A549 (cell line): Measurements from ENCODE around the gene CPPED1. TPM values are rescaled to one million over a fixed set of nuclear protein-coding genes. Genes with fewer than 3 reads are reported as not detected.

Source experiments
- ATAC-seq, 2 experiments: fragments of 200-7000 bp in 1 of 2; fragments of >200 bp in 1 of 2; cut with Nextera tagmentation in 1 of 2; cut with Tn5 transposase in 1 of 2; 3 replicates each; pipeline versions ENCODE4 v1.8.0 to v1.9.1; 2018 to 2020; ENCODE audit warnings: mild to moderate bottlenecking in 1 of 2, moderate library complexity in 1 of 2
- CTCF ChIA-PET: fragments of 300-600 bp; sonication (Branson Sonifier 250); formaldehyde crosslinking; extraction: SDS; loops from one replicate; lab custom pipeline; 2021; ENCODE audit warnings: antibody characterized with exemption, inconsistent platforms; lab: Yijun Ruan, JAX
- POLR2A ChIA-PET: fragments of 350-600 bp; formaldehyde crosslinking; extraction: SDS; loops from one replicate; lab custom pipeline; 2021; ENCODE audit warnings: antibody characterized with exemption, inconsistent platforms; lab: Yijun Ruan, JAX
- DNase-seq, 2 experiments: peaks; one replicate each; pipeline versions ENCODE4 v3.0.0 to v3.0.0-alpha.2; 2011 to 2016; ENCODE audit warnings: low read depth in 1 of 2, low spot score in 1 of 2
- FAIRE-seq: peaks from 2 replicates; lab custom pipeline; 2011; peaks lifted over from hg19 to GRCh38; lab: Jason Lieb, UNC
- H3K27ac ChIP-seq, 2 experiments: fragments of >200 bp; sonication (Bioruptor Twin); formaldehyde crosslinking; 3 replicates each; pipeline ENCODE4 v1.5.1; 2016 to 2017
- H3K4me1 ChIP-seq: fragments of >200 bp; sonication (Bioruptor Twin); formaldehyde crosslinking; 3 replicates; pipeline ENCODE4 v1.6.1; 2016
- H3K4me2 ChIP-seq: fragments of >200 bp; sonication (Bioruptor Twin); formaldehyde crosslinking; 3 replicates; pipeline ENCODE4 v1.6.1; 2016
- H3K4me3 ChIP-seq: fragments of >200 bp; sonication (Bioruptor Twin); formaldehyde crosslinking; 3 replicates; pipeline ENCODE4 v1.5.1; 2016
- H3K9me3 ChIP-seq: fragments of >200 bp; sonication (Bioruptor Twin); formaldehyde crosslinking; 3 replicates; pipeline ENCODE4 v1.6.1; 2016
- ATOH8 ChIP-seq: fragments of 250-450 bp; sonication (Bioruptor Pico); IDR thresholded peaks from 2 replicates; pipeline ENCODE4 v1.5.0; 2020; ENCODE audit warnings: low read depth, mild to moderate bottlenecking, moderate library complexity
- CBX2 ChIP-seq: fragments of 200-600 bp; sonication (generic); IDR thresholded peaks from 2 replicates; pipeline ENCODE4 v1.6.1; 2016; ENCODE audit warnings: low read depth, mild to moderate bottlenecking, borderline replicate concordance
- CTCF ChIP-seq: fragments of >200 bp; sonication (Bioruptor Twin); formaldehyde crosslinking; IDR thresholded peaks from 3 replicates; pipeline ENCODE4 v1.5.1; 2016
- EHF ChIP-seq: fragments of 250-450 bp; sonication (Bioruptor Pico); IDR thresholded peaks from 2 replicates; pipeline ENCODE4 v1.5.0; 2020; ENCODE audit warnings: mild to moderate bottlenecking
- EHMT2 ChIP-seq: fragments of 200-600 bp; sonication (generic); IDR thresholded peaks from 2 replicates; pipeline ENCODE4 v1.6.1; 2016; ENCODE audit warnings: antibody characterized with exemption, low read depth, mild to moderate bottlenecking, moderate library complexity
- EP300 ChIP-seq, 2 experiments: fragments of >200 bp; sonication (Bioruptor Twin); formaldehyde crosslinking; IDR thresholded peaks; 2 replicates in 1 of 2; 3 replicates in 1 of 2; pipeline ENCODE4 v1.6.1; 2016 to 2017
- ESRRA ChIP-seq: fragments of 150-350 bp; IDR thresholded peaks from 2 replicates; pipeline ENCODE4 v1.6.1; 2014; ENCODE audit warnings: mild to moderate bottlenecking, low read length, borderline replicate concordance
- FOSB ChIP-seq: fragments of 250-450 bp; sonication (Bioruptor Pico); IDR thresholded peaks from 2 replicates; pipeline ENCODE4 v1.5.0; 2020; ENCODE audit warnings: mild to moderate bottlenecking, moderate library complexity
- FOSL2 ChIP-seq, 2 experiments: fragments of 450-650 bp in 1 of 2; fragments of >200 bp in 1 of 2; sonication (Bioruptor Twin) in 1 of 2; formaldehyde crosslinking; IDR thresholded peaks; 2 replicates each; pipeline versions ENCODE4 v1.5.0 to v1.6.1; 2016 to 2020; ENCODE audit warnings: mild to moderate bottlenecking in 1 of 2, moderate library complexity in 1 of 2
- FOXS1 ChIP-seq: fragments of 250-450 bp; sonication (Bioruptor Pico); IDR thresholded peaks from 2 replicates; pipeline ENCODE4 v1.5.0; 2020; ENCODE audit warnings: mild to moderate bottlenecking, moderate library complexity
- GATA3 ChIP-seq: IDR thresholded peaks from 2 replicates; pipeline ENCODE4 v1.6.1; 2012; ENCODE audit warnings: borderline replicate concordance
- HMGXB4 ChIP-seq: fragments of 250-450 bp; sonication (Bioruptor Pico); IDR thresholded peaks from 2 replicates; pipeline ENCODE4 v1.5.0; 2021; ENCODE audit warnings: mild to moderate bottlenecking, moderate library complexity, borderline replicate concordance
- HOXA7 ChIP-seq: fragments of 250-450 bp; sonication (Bioruptor Pico); IDR thresholded peaks from 2 replicates; pipeline ENCODE4 v1.5.0; 2020; ENCODE audit warnings: mild to moderate bottlenecking, moderate library complexity
- HOXB13 ChIP-seq: fragments of 250-450 bp; sonication (Bioruptor Pico); IDR thresholded peaks from 2 replicates; pipeline ENCODE4 v1.5.0; 2020; ENCODE audit warnings: low read depth, mild to moderate bottlenecking, moderate library complexity
- JUNB ChIP-seq: fragments of >200 bp; sonication (Bioruptor Twin); formaldehyde crosslinking; IDR thresholded peaks from 2 replicates; pipeline ENCODE4 v1.6.1; 2016
- KDM1A ChIP-seq: fragments of 200-600 bp; sonication (generic); IDR thresholded peaks from 2 replicates; pipeline ENCODE4 v1.6.1; 2016; ENCODE audit warnings: low read depth, mild to moderate bottlenecking
- MAX ChIP-seq: IDR thresholded peaks from 2 replicates; pipeline ENCODE4 v1.6.1; 2012
- NR3C1 ChIP-seq: fragments of >200 bp; sonication (Bioruptor Twin); formaldehyde crosslinking; IDR thresholded peaks from 3 replicates; pipeline ENCODE4 v1.6.1; 2017
- PHF8 ChIP-seq: fragments of 200-600 bp; sonication (generic); IDR thresholded peaks from 2 replicates; pipeline ENCODE4 v1.6.1; 2016; ENCODE audit warnings: low read depth, mild to moderate bottlenecking, antibody characterized with exemption, moderate library complexity, borderline replicate concordance
- POLR2A ChIP-seq: IDR thresholded peaks from 2 replicates; pipeline ENCODE4 v1.6.1; 2012; ENCODE audit warnings: mild to moderate bottlenecking, low read length
- RAD21 ChIP-seq, 2 experiments: fragments of >200 bp in 1 of 2; sonication (Bioruptor Twin) in 1 of 2; formaldehyde crosslinking in 1 of 2; IDR thresholded peaks in 1 of 2; conservative IDR thresholded peaks in 1 of 2; 2 replicates in 1 of 2; 3 replicates in 1 of 2; pipeline ENCODE4 v1.6.1; 2012 to 2018; ENCODE audit warnings: inconsistent platforms in 1 of 2
- RARB ChIP-seq: fragments of 250-450 bp; sonication (Bioruptor Pico); IDR thresholded peaks from 2 replicates; pipeline ENCODE4 v1.8.0; 2021; ENCODE audit warnings: mild to moderate bottlenecking, moderate library complexity
- RFX5 ChIP-seq: fragments of 450-650 bp; IDR thresholded peaks from 2 replicates; pipeline ENCODE4 v1.7.1; 2014; ENCODE audit warnings: antibody characterized with exemption, mild to moderate bottlenecking, moderate library complexity
- SREBF2 ChIP-seq: fragments of 450-650 bp; IDR thresholded peaks from 2 replicates; pipeline ENCODE4 v1.6.1; 2014; ENCODE audit warnings: mild to moderate bottlenecking, moderate library complexity
- TFCP2L1 ChIP-seq: fragments of 250-450 bp; sonication (Bioruptor Pico); IDR thresholded peaks from 2 replicates; pipeline ENCODE4 v1.5.0; 2021; ENCODE audit warnings: mild to moderate bottlenecking
- TP53 ChIP-seq: fragments of 250-450 bp; sonication (Bioruptor Pico); IDR thresholded peaks from 2 replicates; pipeline ENCODE4 v1.5.0; 2021; ENCODE audit warnings: mild to moderate bottlenecking, moderate library complexity
- USF2 ChIP-seq: fragments of 450-650 bp; IDR thresholded peaks from 2 replicates; pipeline ENCODE4 v1.6.1; 2014; ENCODE audit warnings: antibody characterized with exemption
- ZC3H11A ChIP-seq: fragments of 450-650 bp; IDR thresholded peaks from 2 replicates; pipeline ENCODE4 v1.6.1; 2014; ENCODE audit warnings: antibody characterized with exemption, mild to moderate bottlenecking
- ZSCAN20 ChIP-seq: fragments of 250-450 bp; sonication (Bioruptor Pico); IDR thresholded peaks from 2 replicates; pipeline ENCODE4 v1.8.0; 2022; ENCODE audit warnings: mild to moderate bottlenecking, moderate library complexity
- WGBS: methylation state at CpG from one replicate; pipeline ENCODE4 v1.1.6; 2017; ENCODE audit errors: missing lambda C conversion rate; 5-methylcytosine and 5-hydroxymethylcytosine counted together
- polyA plus RNA-seq, 4 experiments: library from polyadenylated mRNA; depleted of rRNA in 3 of 4; stranded (reverse); fragments of >200 nt; fragmentation: RNase III in 1 of 4; extraction: RNeasy Plus Mini Kit Qiagen cat#74134 plus additional on column Dnase treatment in 1 of 4; gene quantifications; 2 replicates in 3 of 4; 3 replicates in 1 of 4; pipeline ENCODE4 v1.2.3, GENCODE V29; 2011 to 2017

Gene CPPED1
- polyA plus RNA-seq, 2 of the 4 experiments (the other 2 are of a cell fraction) = 16.1 to 30.5 TPM

- WGBS = 81% methylated on average over 10 of the region's 10 CpGs
- TF ChIP-seq FOSB (no peak), TP53 (no peak), CTCF (no peak), HOXA7 (CRISPR knock-in tag) (no peak), GATA3 (no peak), RARB (no peak), KDM1A (no peak), USF2 (no peak), ZSCAN20 (CRISPR knock-in tag) (no peak), PHF8 (no peak), EHF (CRISPR knock-in tag) (no peak)
- no peak overlapping the region for H3K27ac ChIP-seq
- ChIA-PET CTCF (interaction anchor here (1.0 kb wide), 1 partner anchor 39 kb away, joined by 3 read pairs; no protein-coding TSS in a partner anchor), POLR2A (no interaction called here)
- FAIRE-seq (no peak), DNase-seq (no peak), ATAC-seq (no peak)
- H3K4me3 ChIP-seq = no peak overlapping the region
- peaks cover 2% of the 10 kb centered on the region; the same call in 2 of the 3 replicates for H3K9me3 ChIP-seq
- no peak overlapping the region for H3K4me2 ChIP-seq
- peaks cover 10% of the 10 kb centered on the region; the same call in 2 of the 3 replicates for H3K4me1 ChIP-seq
Observed at GRCh38 chr16:12673466-12673865, 130.2 kb downstream of the CPPED1 start.

GRCh38 chr16:12672986-12673385 is 130.7 kb downstream of the CPPED1 start:
- H3K27ac ChIP-seq = no peak overlapping the region
- no peak for DNase-seq
- H3K4me1 ChIP-seq = peaks cover 10% of the 10 kb centered on the region; the same call in 2 of the 3 replicates
- TF ChIP-seq ATOH8 (CRISPR knock-in tag) (no peak), HOXB13 (no peak), FOSL2 (IDR thresholded peaks at IDR 0.05) (no peak), FOSL2 (CRISPR knock-in tag; IDR thresholded peaks at IDR 0.05) (no peak), ESRRA (no peak)
- TF ChIP-seq, all 56 proteins: peak for 0
- WGBS = 93% methylated on average over 8 of the region's 8 CpGs
- H3K4me3 ChIP-seq = no peak overlapping the region
- FAIRE-seq (no peak), ATAC-seq (no peak)
- CTCF ChIA-PET = interaction anchor here (1.0 kb wide), 1 partner anchor 39 kb away, joined by 3 read pairs; no protein-coding TSS in a partner anchor
- POLR2A ChIA-PET = interaction anchor here (0.6 kb wide), 1 partner anchor 53 kb away, joined by 6 read pairs; no protein-coding TSS in a partner anchor
- H3K9me3 ChIP-seq = peaks cover 6% of the 10 kb centered on the region; the same call in 2 of the 3 replicates
- H3K4me2 ChIP-seq = no peak overlapping the region

- peaks cover 16% of the 10 kb centered on the region for H3K9me3 ChIP-seq
- H3K4me1 ChIP-seq = no peaks in the 10 kb centered on the region
- no peak for FAIRE-seq
- WGBS = 90% methylated on average over 6 of the region's 6 CpGs
- TF ChIP-seq SREBF2 (no peak), ESRRA (no peak), NR3C1 (no peak), POLR2A (no peak), EHF (CRISPR knock-in tag) (no peak), RAD21 (conservative IDR thresholded peaks at IDR 0.05 in 1 of 2, IDR thresholded peaks at IDR 0.05 in 1 of 2) (no peak), KDM1A (no peak), EP300 (IDR thresholded peaks at IDR 0.05) (no peak), USF2 (no peak), JUNB (no peak), EHMT2 (no peak), ZSCAN20 (CRISPR knock-in tag) (no peak), CBX2 (no peak), HOXA7 (CRISPR knock-in tag) (no peak), TFCP2L1 (no peak), FOXS1 (no peak), RFX5 (no peak), ZC3H11A (no peak), MAX (no peak), HMGXB4 (CRISPR knock-in tag) (no peak)
- TF ChIP-seq, all 56 proteins: peak for 0
- ChIA-PET POLR2A (no interaction called here), CTCF (no interaction called here)
- no peak for ATAC-seq
- DNase-seq = no peak
- Histone ChIP-seq H3K4me3 (no peak overlapping the region), H3K4me2 (no peak overlapping the region), H3K27ac (no peak overlapping the region)
Observed at GRCh38 chr16:12669908-12670307, 133.8 kb downstream of the CPPED1 start.
